Pancreas (tissue), 10 donors: ENCODE measurements around the gene TSPAN9. TPM values are rescaled to one million over a fixed set of nuclear protein-coding genes. Genes with fewer than 3 reads are reported as not detected.

Experiments used
- ATAC-seq, 4 donors: fragments of 200-7000 bp; cut with Tn5 transposase; one replicate each; pipeline versions ENCODE4 v1.8.0 to v1.9.1; 2020; ENCODE audit warnings: mild to moderate bottlenecking in 4 of 4, moderate library complexity in 4 of 4
- DNase-seq, 6 donors: peaks; one replicate each; pipeline ENCODE4 v3.0.0-alpha.2; 2020
- FAIRE-seq: peaks from 2 replicates; lab custom pipeline; 2012; peaks lifted over from hg19 to GRCh38; lab: Jason Lieb, UNC
- H3K27ac ChIP-seq, 4 donors: fragments of 200-600 bp; sonication (generic); 1 replicate in 3 of 4; 2 replicates in 1 of 4; pipeline versions ENCODE4 v1.5.0 to v1.8.0; 2020
- H3K27me3 ChIP-seq, 4 donors: fragments of 200-600 bp; one replicate each; pipeline ENCODE4 v1.8.0; 2021
- H3K36me3 ChIP-seq, 3 donors: fragments of 200-600 bp; sonication (generic) in 1 of 3; one replicate each; pipeline versions ENCODE4 v1.5.0 to v1.8.0; 2020 to 2021
- H3K4me1 ChIP-seq, 3 donors: fragments of 200-600 bp; one replicate each; pipeline ENCODE4 v1.8.0; 2021
- H3K4me3 ChIP-seq, 4 donors: fragments of 200-600 bp; sonication (generic) in 2 of 4; one replicate each; pipeline versions ENCODE4 v1.5.0 to v1.8.0; 2020 to 2021
- H3K9me3 ChIP-seq, 4 donors: fragments of 200-600 bp; one replicate each; pipeline ENCODE4 v1.8.0; 2021
- CTCF ChIP-seq, 4 donors: fragments of 200-600 bp; sonication (generic) in 3 of 4; IDR thresholded peaks; one replicate each; pipeline versions ENCODE4 v1.5.0 to v1.8.0; 2021; ENCODE audit warnings: antibody characterized with exemption in 4 of 4
- WGBS, 2 donors: extraction: QIAGEN DNeasy Blood & Tissue Kit; methylation state at CpG; one replicate each; pipeline ENCODE4 v1.1.7; 2013; 5-methylcytosine and 5-hydroxymethylcytosine counted together
- intact Hi-C, 3 donors: fragments of 100-400 bp; cut with DNase I; formaldehyde crosslinking; loops; one replicate each; pipeline versions ENCODE4 v1.11.1 to v1.14.2; 2022
- polyA plus RNA-seq, 2 donors: library from polyadenylated mRNA; stranded (reverse); fragments of 200-250 nt; gene quantifications; one replicate each; pipeline ENCODE4 v1.2.3, GENCODE V29; 2013
- total RNA-seq, 6 donors: library from RNA; stranded (reverse); fragmentation: NEBNext Ultra II Directional in 4 of 6; extraction: Animal tissue kit (Norgen Biotek cat#: 25700) in 4 of 6; gene quantifications; one replicate each; pipeline versions ENCODE4 v1.2.1 to v1.2.4, GENCODE V29; 2021 to 2023
- donor health status: healthy with polysubstance abuse.
- donor health status: DM: no; HTN: no; CAD: no; lungs with moderate emphysema.
- donor health status: DM: no; HTN: no; CAD: no.
- donor health status: control.
- donor health status: control.
- donor health status: Bipolar disorder and iron deficiency.
- donor health status: DM: yes; HTN: yes; CAD: no.
- donor health status: DM: no; HTN: no; CAD: no.
- donor health status: DM: no; HTN: no; CAD: no.
- donor health status: DM: yes; HTN: yes; CAD: no.

The TSPAN9 gene
- total and polyA plus RNA-seq, 8 donors: 7.8 to 19.5 (median 13.0) TPM

- 86 to 89% methylated on average over 14 of the region's 14 CpGs for WGBS, 2 donors
- intact Hi-C loops: loop anchor here in 1 of 3 donors (10.0 kb wide), 1 partner anchor 72 kb away; no protein-coding TSS in a partner anchor
- FAIRE-seq (no peak), DNase-seq (no peak), ATAC-seq (no peak)
- H3K4me1 ChIP-seq: no peaks in the 10 kb centered on the region
- no peaks in the 10 kb centered on the region for H3K36me3 ChIP-seq
- no peaks in the 10 kb centered on the region for H3K9me3 ChIP-seq
- no peak for TF ChIP-seq CTCF (IDR thresholded peaks at IDR 0.05)
- no peak overlapping the region for H3K4me3 ChIP-seq
- H3K27me3 ChIP-seq: no peaks in the 10 kb centered on the region
- H3K27ac ChIP-seq: no peak overlapping the region
These were observed 65.2 kb downstream of the TSPAN9 start for GRCh38 chr12:3142386-3142785.

DNA sequence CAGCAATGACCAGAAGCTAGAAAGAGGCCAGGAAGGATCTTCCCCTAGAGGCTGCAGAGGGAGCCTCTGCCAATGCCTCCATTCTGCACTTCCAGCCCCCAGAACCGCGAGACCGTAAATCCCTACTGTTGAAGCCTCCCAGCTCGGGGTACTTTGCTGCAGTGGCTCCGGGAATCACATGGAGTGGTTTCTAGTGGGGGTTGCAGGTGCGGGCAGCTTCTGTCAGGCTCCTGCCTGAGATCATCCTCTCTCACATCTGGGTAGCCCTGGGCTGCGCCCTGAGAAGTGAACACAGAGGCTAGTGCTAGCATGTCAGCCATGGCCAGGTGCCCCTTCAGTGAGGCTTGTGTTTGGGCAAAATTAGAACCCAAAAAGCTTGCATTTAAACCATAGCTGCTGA, 67.3 kb downstream of the TSPAN9 start:
- TF ChIP-seq CTCF (IDR thresholded peaks at IDR 0.05): no peak
- H3K27me3 ChIP-seq: no peaks in the 10 kb centered on the region
- intact Hi-C loops: loop anchor here in 1 of 3 donors (10.0 kb wide), 1 partner anchor 70 kb away; no protein-coding TSS in a partner anchor

GRCh38 chr12:3145033-3145432, 67.9 kb downstream of the TSPAN9 start:
- WGBS, 2 donors: 89 to 90% methylated on average over 13 of the region's 13 CpGs
- no peak for FAIRE-seq
- H3K4me1 ChIP-seq: no peaks in the 10 kb centered on the region
- H3K9me3 ChIP-seq: no peaks in the 10 kb centered on the region
- intact Hi-C loops: loop anchor here in 1 of 3 donors (10.0 kb wide), 1 partner anchor 70 kb away; no protein-coding TSS in a partner anchor
- H3K36me3 ChIP-seq: no peaks in the 10 kb centered on the region
- no peak for TF ChIP-seq CTCF (IDR thresholded peaks at IDR 0.05)
- no peak for DNase-seq
- H3K27me3 ChIP-seq: no peaks in the 10 kb centered on the region
- no peak overlapping the region for H3K4me3 ChIP-seq
- H3K27ac ChIP-seq: no peak overlapping the region
- ATAC-seq: no peak

More for the DNA sequence above, 67.3 kb downstream of the TSPAN9 start:
- H3K4me3 ChIP-seq: no peak overlapping the region
- H3K4me1 ChIP-seq: no peaks in the 10 kb centered on the region
- ATAC-seq: no peak
- H3K36me3 ChIP-seq: no peaks in the 10 kb centered on the region
- no peak overlapping the region for H3K27ac ChIP-seq
- no peaks in the 10 kb centered on the region for H3K9me3 ChIP-seq
- WGBS, 2 donors: 94 to 95% methylated on average over 7 of the region's 7 CpGs
- no peak for FAIRE-seq
- no peak for DNase-seq

DNA sequence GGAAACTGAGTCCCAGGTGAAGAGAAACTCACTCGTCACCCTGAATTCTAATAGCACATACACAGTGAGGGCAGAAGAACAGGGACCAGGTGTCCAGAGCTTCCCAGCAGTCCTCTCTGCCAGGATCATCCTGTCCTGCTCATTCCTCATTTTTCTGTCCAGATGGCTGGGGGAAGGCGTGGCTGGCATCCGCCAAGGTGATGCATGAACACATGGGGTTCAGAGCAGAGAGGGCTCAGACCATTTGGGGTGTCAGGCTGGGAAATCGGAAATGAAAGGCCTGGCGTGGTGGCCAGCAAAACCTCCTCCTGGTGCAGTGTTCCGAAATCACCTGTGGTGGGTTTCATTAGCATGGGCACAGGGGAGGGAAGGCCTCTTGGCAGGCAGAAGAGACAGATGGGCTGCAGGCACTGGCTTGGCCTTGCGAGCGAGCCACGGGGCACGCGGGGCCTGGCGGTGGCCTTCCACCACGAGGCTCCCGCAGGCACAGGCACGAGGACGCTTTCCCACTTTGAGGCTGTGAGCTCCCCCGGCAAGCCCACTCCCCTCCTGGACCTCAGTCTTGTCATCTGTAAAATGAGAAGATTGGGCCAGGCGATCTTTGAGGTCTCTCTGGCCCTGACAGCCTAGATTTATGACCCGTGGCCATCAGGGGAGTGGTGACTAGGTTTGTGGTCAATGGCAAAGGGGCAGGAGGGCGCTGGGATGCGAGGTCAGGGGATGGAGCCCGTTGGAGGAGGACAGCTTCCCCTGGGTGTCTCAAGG, 68.5 kb downstream of the TSPAN9 start:
- no peaks in the 10 kb centered on the region for H3K36me3 ChIP-seq
- no peak for DNase-seq
- WGBS, 2 donors: 91 to 95% methylated on average over 22 of the region's 22 CpGs
- intact Hi-C loops: loop anchor here in 1 of 3 donors (10.0 kb wide), 1 partner anchor 69 kb away; no protein-coding TSS in a partner anchor
- H3K9me3 ChIP-seq: no peaks in the 10 kb centered on the region
- no peak for ATAC-seq
- no peaks in the 10 kb centered on the region for H3K4me1 ChIP-seq
- no peaks in the 10 kb centered on the region for H3K27me3 ChIP-seq
- no peak overlapping the region for H3K4me3 ChIP-seq
- no peak for FAIRE-seq
- no peak for TF ChIP-seq CTCF (IDR thresholded peaks at IDR 0.05)
- no peak overlapping the region for H3K27ac ChIP-seq

- intact Hi-C loops: loop anchor here in 1 of 3 donors (10.0 kb wide), 1 partner anchor 68 kb away; no protein-coding TSS in a partner anchor
- no peak for FAIRE-seq
- Histone ChIP-seq H3K9me3 (no peaks in the 10 kb centered on the region), H3K27ac (no peak overlapping the region), H3K27me3 (no peaks in the 10 kb centered on the region), H3K4me1 (peaks cover 0 to 8% (median 0%) of the 10 kb centered on the region in 3 donors), H3K36me3 (no peaks in the 10 kb centered on the region), H3K4me3 (no peak overlapping the region)
- no peak for TF ChIP-seq CTCF (IDR thresholded peaks at IDR 0.05)
- no peak for DNase-seq
- no peak for ATAC-seq
- 92 to 94% methylated on average over 15 of the region's 15 CpGs for WGBS, 2 donors
These were observed 70.1 kb downstream of the TSPAN9 start for GRCh38 chr12:3147260-3147659.
